HEK293 (cell line): ENCODE measurements around the gene BBX.

Experiments
- CTCF ChIA-PET: fragments of 350-600 bp; formaldehyde crosslinking; extraction: SDS; loops from one replicate; lab custom pipeline; 2021; ENCODE audit warnings: antibody characterized with exemption; lab: Yijun Ruan, JAX
- POLR2A ChIA-PET: fragments of 300-600 bp; formaldehyde crosslinking; extraction: SDS; loops from one replicate; lab custom pipeline; 2020; ENCODE audit warnings: antibody characterized with exemption, inconsistent platforms; lab: Yijun Ruan, JAX
- H3K27ac ChIP-seq: fragments of 200-500 bp; sonication (Bioruptor generic); 2 replicates; pipeline ENCODE4 v1.5.1; 2014; ENCODE audit warnings: low read depth, low read length, control low read depth, inconsistent platforms; ENCODE audit errors: extremely low read depth
- H3K36me3 ChIP-seq, 2 experiments: fragments of 200-500 bp in 1 of 2; sonication (Bioruptor generic) in 1 of 2; 1 replicate in 1 of 2; 2 replicates in 1 of 2; pipeline ENCODE4 v1.5.1; 2014 to 2017; ENCODE audit warnings: inconsistent platforms in 2 of 2, low read length in 2 of 2; ENCODE audit not compliant: control insufficient read depth in 2 of 2, insufficient read depth in 1 of 2
- H3K4me1 ChIP-seq: fragments of 200-500 bp; sonication (Bioruptor generic); 2 replicates; pipeline ENCODE4 v1.5.1; 2014; ENCODE audit warnings: mild to moderate bottlenecking, low read length, inconsistent platforms; ENCODE audit not compliant: control insufficient read depth, insufficient read depth
- H3K4me3 ChIP-seq: 2 replicates; pipeline ENCODE4 v1.5.1; 2011; ENCODE audit warnings: low read depth, mild to moderate bottlenecking, control low read depth, low read length, moderate library complexity
- H3K9me3 ChIP-seq: fragments of 200-500 bp; sonication (Bioruptor generic); 2 replicates; pipeline ENCODE4 v1.5.1; 2014; ENCODE audit warnings: low read depth, low read length, inconsistent platforms; ENCODE audit not compliant: control insufficient read depth, insufficient read depth
- BCL11B ChIP-seq: fragments of 450-650 bp; formaldehyde crosslinking; IDR thresholded peaks from 2 replicates; pipeline ENCODE4 v1.5.1; 2016; ENCODE audit warnings: low read depth, missing biosample characterization, missing genetic modification characterization
- CTCF ChIP-seq: fragments of 450-650 bp; formaldehyde crosslinking; IDR thresholded peaks from 2 replicates; pipeline ENCODE4 v1.5.1; 2016; ENCODE audit warnings: missing biosample characterization, missing genetic modification characterization
- GFI1B ChIP-seq: fragments of 450-650 bp; formaldehyde crosslinking; IDR thresholded peaks from 2 replicates; pipeline ENCODE4 v1.5.1; 2016; ENCODE audit warnings: missing biosample characterization, missing genetic modification characterization
- GLIS1 ChIP-seq: fragments of 450-650 bp; formaldehyde crosslinking; IDR thresholded peaks from 2 replicates; pipeline ENCODE4 v1.5.1; 2016; ENCODE audit warnings: missing biosample characterization, missing genetic modification characterization
- HOXD13 ChIP-seq: sonication (generic); formaldehyde crosslinking; IDR thresholded peaks from 2 replicates; pipeline ENCODE4 v1.8.0; 2022; ENCODE audit warnings: missing genetic modification reagents, borderline replicate concordance
- RBAK ChIP-seq: fragments of 450-650 bp; formaldehyde crosslinking; IDR thresholded peaks from 2 replicates; pipeline ENCODE4 v1.5.1; 2016; ENCODE audit warnings: missing biosample characterization, missing genetic modification characterization
- SCRT1 ChIP-seq: fragments of 450-650 bp; formaldehyde crosslinking; IDR thresholded peaks from 2 replicates; pipeline ENCODE4 v1.5.1; 2016; ENCODE audit warnings: missing biosample characterization, missing genetic modification characterization, borderline replicate concordance
- TSHZ1 ChIP-seq: fragments of 450-650 bp; formaldehyde crosslinking; IDR thresholded peaks from 2 replicates; pipeline ENCODE4 v1.5.1; 2016; ENCODE audit warnings: missing biosample characterization, missing genetic modification characterization, borderline replicate concordance
- ZFHX2 ChIP-seq: fragments of 450-650 bp; formaldehyde crosslinking; conservative IDR thresholded peaks from 2 replicates; pipeline ENCODE4 v1.5.1; 2016; ENCODE audit warnings: missing biosample characterization, missing genetic modification characterization
- ZNF10 ChIP-seq: fragments of 450-650 bp; formaldehyde crosslinking; IDR thresholded peaks from 2 replicates; pipeline ENCODE4 v1.5.1; 2017; ENCODE audit warnings: missing biosample characterization, missing genetic modification characterization
- ZNF202 ChIP-seq: fragments of 450-650 bp; formaldehyde crosslinking; IDR thresholded peaks from 2 replicates; pipeline ENCODE4 v1.5.1; 2016; ENCODE audit warnings: missing biosample characterization, missing genetic modification characterization, borderline replicate concordance
- ZNF214 ChIP-seq: fragments of 450-650 bp; formaldehyde crosslinking; IDR thresholded peaks from 2 replicates; pipeline ENCODE4 v1.5.1; 2017; ENCODE audit warnings: missing biosample characterization, mild to moderate bottlenecking, missing genetic modification characterization, borderline replicate concordance
- ZNF366 ChIP-seq: fragments of 450-650 bp; formaldehyde crosslinking; conservative IDR thresholded peaks from 2 replicates; pipeline ENCODE4 v1.5.1; 2016; ENCODE audit warnings: missing biosample characterization, missing genetic modification characterization
- ZNF404 ChIP-seq: fragments of 450-650 bp; formaldehyde crosslinking; IDR thresholded peaks from 2 replicates; pipeline ENCODE4 v1.5.1; 2017; ENCODE audit warnings: missing biosample characterization, missing genetic modification characterization
- ZNF416 ChIP-seq: fragments of 450-650 bp; formaldehyde crosslinking; IDR thresholded peaks from 2 replicates; pipeline ENCODE4 v1.5.1; 2016; ENCODE audit warnings: missing biosample characterization, missing genetic modification characterization
- ZNF624 ChIP-seq: fragments of 450-650 bp; formaldehyde crosslinking; IDR thresholded peaks from 2 replicates; pipeline ENCODE4 v1.5.1; 2017; ENCODE audit warnings: missing biosample characterization, missing genetic modification characterization
- ZNF664 ChIP-seq: fragments of 450-650 bp; formaldehyde crosslinking; IDR thresholded peaks from 2 replicates; pipeline ENCODE4 v1.5.1; 2016; ENCODE audit warnings: missing biosample characterization, missing genetic modification characterization
- ZNF701 ChIP-seq: fragments of 450-650 bp; formaldehyde crosslinking; IDR thresholded peaks from 2 replicates; pipeline ENCODE4 v1.5.1; 2016; ENCODE audit warnings: missing biosample characterization, missing genetic modification characterization
- ZNF768 ChIP-seq: fragments of 450-650 bp; formaldehyde crosslinking; IDR thresholded peaks from 2 replicates; pipeline ENCODE4 v1.5.1; 2018; ENCODE audit warnings: missing biosample characterization, mild to moderate bottlenecking, missing genetic modification characterization
- TF ChIP-seq, protein P1 (sequence below): fragments of 450-650 bp; formaldehyde crosslinking; IDR thresholded peaks from 2 replicates; pipeline ENCODE4 v1.5.1; 2016; ENCODE audit warnings: missing biosample characterization, missing genetic modification characterization
- TF ChIP-seq, protein P2 (sequence below): fragments of 450-650 bp; formaldehyde crosslinking; IDR thresholded peaks from 2 replicates; pipeline ENCODE4 v1.5.1; 2017; ENCODE audit warnings: missing biosample characterization, missing genetic modification characterization

The BBX gene

GRCh38 chr3:107752202-107752990, 229.6 kb downstream of the BBX start (continued):
- TF ChIP-seq TSHZ1 (no peak), ZNF10 (tag by site-specific recombination) (peak; percentile 52; the same call in 1 of the 2 replicates), ZNF701 (tag by site-specific recombination) (no peak), HOXD13 (CRISPR knock-in tag) (no peak), ZNF416 (tag by site-specific recombination) (no peak), ZNF202 (tag by site-specific recombination) (no peak), GLIS1 (tag by site-specific recombination) (0 out of 2 replicates have a peak, but pooled peaks have one; percentile 13), ZNF404 (no peak), SCRT1 (tag by site-specific recombination) (0 out of 2 replicates have a peak, but pooled peaks have one; percentile 13), ZNF366 (tag by site-specific recombination) (no peak), ZNF214 (no peak), ZNF624 (no peak), GFI1B (tag by site-specific recombination) (no peak)

DNA sequence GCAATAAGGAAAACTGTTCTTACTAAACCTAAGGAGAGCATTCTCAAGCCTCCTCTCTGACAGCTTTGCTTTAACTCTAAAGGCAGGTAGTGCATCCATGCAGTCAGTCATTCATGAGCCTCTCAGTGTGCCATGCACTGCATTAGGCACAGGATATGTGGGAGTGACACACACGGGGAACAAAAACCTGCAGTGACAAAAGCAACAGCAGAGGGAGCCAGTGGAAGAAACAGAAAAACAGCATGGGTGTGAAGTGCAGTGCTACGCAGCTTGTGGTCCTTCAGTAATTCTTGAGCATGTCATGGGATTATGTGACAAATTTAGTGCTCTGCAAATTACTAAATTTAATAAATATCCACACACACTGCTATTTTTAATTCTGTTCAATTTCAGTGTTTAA, 230.7 kb downstream of the BBX start:
- H3K27ac ChIP-seq = no peak overlapping the region
- ChIA-PET POLR2A (no interaction called here), CTCF (interaction anchor here (0.7 to 2.0 kb wide), 5 partner anchors 10 to 179 kb away, joined by 3 to 9 read pairs (median 6); no protein-coding TSS in a partner anchor)
- H3K4me1 ChIP-seq = no peaks in the 10 kb centered on the region
- no peak overlapping the region for H3K4me3 ChIP-seq
- TF ChIP-seq BCL11B = no peak
- TF ChIP-seq, protein P1, sequence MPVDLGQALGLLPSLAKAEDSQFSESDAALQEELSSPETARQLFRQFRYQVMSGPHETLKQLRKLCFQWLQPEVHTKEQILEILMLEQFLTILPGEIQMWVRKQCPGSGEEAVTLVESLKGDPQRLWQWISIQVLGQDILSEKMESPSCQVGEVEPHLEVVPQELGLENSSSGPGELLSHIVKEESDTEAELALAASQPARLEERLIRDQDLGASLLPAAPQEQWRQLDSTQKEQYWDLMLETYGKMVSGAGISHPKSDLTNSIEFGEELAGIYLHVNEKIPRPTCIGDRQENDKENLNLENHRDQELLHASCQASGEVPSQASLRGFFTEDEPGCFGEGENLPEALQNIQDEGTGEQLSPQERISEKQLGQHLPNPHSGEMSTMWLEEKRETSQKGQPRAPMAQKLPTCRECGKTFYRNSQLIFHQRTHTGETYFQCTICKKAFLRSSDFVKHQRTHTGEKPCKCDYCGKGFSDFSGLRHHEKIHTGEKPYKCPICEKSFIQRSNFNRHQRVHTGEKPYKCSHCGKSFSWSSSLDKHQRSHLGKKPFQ (tag by site-specific recombination) = peak; percentile 35; the same call in 1 of the 2 replicates
- peak; percentile 35; the same call in 1 of the 2 replicates for TF ChIP-seq CTCF
- TF ChIP-seq, protein P2, sequence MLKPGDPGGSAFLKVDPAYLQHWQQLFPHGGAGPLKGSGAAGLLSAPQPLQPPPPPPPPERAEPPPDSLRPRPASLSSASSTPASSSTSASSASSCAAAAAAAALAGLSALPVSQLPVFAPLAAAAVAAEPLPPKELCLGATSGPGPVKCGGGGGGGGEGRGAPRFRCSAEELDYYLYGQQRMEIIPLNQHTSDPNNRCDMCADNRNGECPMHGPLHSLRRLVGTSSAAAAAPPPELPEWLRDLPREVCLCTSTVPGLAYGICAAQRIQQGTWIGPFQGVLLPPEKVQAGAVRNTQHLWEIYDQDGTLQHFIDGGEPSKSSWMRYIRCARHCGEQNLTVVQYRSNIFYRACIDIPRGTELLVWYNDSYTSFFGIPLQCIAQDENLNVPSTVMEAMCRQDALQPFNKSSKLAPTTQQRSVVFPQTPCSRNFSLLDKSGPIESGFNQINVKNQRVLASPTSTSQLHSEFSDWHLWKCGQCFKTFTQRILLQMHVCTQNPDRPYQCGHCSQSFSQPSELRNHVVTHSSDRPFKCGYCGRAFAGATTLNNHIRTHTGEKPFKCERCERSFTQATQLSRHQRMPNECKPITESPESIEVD (tag by site-specific recombination) = no peak
- no peak for TF ChIP-seq RBAK
- no peak for TF ChIP-seq ZFHX2
- no peak for TF ChIP-seq ZNF664 (tag by site-specific recombination)
- 0 out of 2 replicates have a peak, but pooled peaks have one; percentile 15 for TF ChIP-seq ZNF768 (tag by site-specific recombination)
- H3K36me3 ChIP-seq = peaks cover 0 to 5% of the 10 kb centered on the region in 2 experiments; a peak in 1 of 3 replicates
- no peaks in the 10 kb centered on the region for H3K9me3 ChIP-seq
